ENCODE measurements around the gene SMIM45.

Gene SMIM45

DNA sequence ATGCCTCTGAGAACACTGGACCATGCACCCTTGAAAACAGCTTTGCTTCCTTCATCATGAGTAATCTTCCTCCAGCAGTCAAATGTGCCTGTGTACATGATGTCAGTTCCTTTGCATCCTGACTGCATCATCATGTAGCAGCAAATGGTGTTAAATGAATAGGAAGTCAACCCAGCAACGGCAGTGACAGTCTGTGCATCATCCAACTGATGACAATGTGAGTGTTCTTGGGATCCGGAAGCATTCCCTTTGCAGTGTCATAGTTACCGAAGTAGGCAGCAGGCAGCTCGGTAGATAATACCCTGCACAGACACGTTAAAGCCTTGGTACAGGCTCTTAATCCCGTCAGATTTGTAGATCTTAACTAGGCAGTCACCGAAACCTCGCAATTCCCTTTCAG, 49.2 kb downstream of the SMIM45 start:
- DNase-seq (ENCODE audit: low read depth, low spot score) (no peak), ATAC-seq (no peak)
- in situ Hi-C loops (cut with HindIII; ENCODE audit: low pct_unique_long_range_greater_than_20kb, low sequenced_read_pairs): no loop called here
- POLR2A ChIA-PET: no interaction called here
- intact Hi-C loops (cut with micrococcal nuclease; ENCODE audit: unreplicated experiment): no loop called here
- no peak overlapping the region for H3K4me3 ChIP-seq (ENCODE audit: low read depth in 2 of 2, low read length in 2 of 2)
- CTCF ChIA-PET: no interaction called here
- H3K9me3 ChIP-seq (ENCODE audit: control insufficient read depth, insufficient read depth, low read depth, low read length): no peaks in the 10 kb centered on the region
- H3K36me3 ChIP-seq (ENCODE audit: control insufficient read depth, insufficient read depth, low read length): no peaks in the 10 kb centered on the region
- H3K4me1 ChIP-seq (ENCODE audit: control insufficient read depth, insufficient read depth, low read length): no peaks in the 10 kb centered on the region
- TF ChIP-seq TCF7L2 (IDR thresholded peaks at IDR 0.05; ENCODE audit: low read depth, low read length): no peak
- no peak for TF ChIP-seq SIN3A (IDR thresholded peaks at IDR 0.05; ENCODE audit: borderline replicate concordance, insufficient read depth, low read depth, low read length)
- TF ChIP-seq, protein P1, sequence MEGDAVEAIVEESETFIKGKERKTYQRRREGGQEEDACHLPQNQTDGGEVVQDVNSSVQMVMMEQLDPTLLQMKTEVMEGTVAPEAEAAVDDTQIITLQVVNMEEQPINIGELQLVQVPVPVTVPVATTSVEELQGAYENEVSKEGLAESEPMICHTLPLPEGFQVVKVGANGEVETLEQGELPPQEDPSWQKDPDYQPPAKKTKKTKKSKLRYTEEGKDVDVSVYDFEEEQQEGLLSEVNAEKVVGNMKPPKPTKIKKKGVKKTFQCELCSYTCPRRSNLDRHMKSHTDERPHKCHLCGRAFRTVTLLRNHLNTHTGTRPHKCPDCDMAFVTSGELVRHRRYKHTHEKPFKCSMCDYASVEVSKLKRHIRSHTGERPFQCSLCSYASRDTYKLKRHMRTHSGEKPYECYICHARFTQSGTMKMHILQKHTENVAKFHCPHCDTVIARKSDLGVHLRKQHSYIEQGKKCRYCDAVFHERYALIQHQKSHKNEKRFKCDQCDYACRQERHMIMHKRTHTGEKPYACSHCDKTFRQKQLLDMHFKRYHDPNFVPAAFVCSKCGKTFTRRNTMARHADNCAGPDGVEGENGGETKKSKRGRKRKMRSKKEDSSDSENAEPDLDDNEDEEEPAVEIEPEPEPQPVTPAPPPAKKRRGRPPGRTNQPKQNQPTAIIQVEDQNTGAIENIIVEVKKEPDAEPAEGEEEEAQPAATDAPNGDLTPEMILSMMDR (IDR thresholded peaks at IDR 0.05): no peak
- TF ChIP-seq, protein P2, sequence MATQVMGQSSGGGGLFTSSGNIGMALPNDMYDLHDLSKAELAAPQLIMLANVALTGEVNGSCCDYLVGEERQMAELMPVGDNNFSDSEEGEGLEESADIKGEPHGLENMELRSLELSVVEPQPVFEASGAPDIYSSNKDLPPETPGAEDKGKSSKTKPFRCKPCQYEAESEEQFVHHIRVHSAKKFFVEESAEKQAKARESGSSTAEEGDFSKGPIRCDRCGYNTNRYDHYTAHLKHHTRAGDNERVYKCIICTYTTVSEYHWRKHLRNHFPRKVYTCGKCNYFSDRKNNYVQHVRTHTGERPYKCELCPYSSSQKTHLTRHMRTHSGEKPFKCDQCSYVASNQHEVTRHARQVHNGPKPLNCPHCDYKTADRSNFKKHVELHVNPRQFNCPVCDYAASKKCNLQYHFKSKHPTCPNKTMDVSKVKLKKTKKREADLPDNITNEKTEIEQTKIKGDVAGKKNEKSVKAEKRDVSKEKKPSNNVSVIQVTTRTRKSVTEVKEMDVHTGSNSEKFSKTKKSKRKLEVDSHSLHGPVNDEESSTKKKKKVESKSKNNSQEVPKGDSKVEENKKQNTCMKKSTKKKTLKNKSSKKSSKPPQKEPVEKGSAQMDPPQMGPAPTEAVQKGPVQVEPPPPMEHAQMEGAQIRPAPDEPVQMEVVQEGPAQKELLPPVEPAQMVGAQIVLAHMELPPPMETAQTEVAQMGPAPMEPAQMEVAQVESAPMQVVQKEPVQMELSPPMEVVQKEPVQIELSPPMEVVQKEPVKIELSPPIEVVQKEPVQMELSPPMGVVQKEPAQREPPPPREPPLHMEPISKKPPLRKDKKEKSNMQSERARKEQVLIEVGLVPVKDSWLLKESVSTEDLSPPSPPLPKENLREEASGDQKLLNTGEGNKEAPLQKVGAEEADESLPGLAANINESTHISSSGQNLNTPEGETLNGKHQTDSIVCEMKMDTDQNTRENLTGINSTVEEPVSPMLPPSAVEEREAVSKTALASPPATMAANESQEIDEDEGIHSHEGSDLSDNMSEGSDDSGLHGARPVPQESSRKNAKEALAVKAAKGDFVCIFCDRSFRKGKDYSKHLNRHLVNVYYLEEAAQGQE (IDR thresholded peaks at IDR 0.05; ENCODE audit: insufficient read depth in 1 of 2, low read depth in 2 of 2, low read length in 1 of 2): no peak
- TF ChIP-seq POLR2AphosphoS5 (IDR thresholded peaks at IDR 0.05; ENCODE audit: low read depth, low read length): no peak
- no peak overlapping the region for H3K27ac ChIP-seq (ENCODE audit: low read length)
- no TSS peak for BruUV-seq (replicated peaks)
- H3K27me3 ChIP-seq (ENCODE audit: control insufficient read depth, insufficient read depth, low read length): no peaks in the 10 kb centered on the region

DNA sequence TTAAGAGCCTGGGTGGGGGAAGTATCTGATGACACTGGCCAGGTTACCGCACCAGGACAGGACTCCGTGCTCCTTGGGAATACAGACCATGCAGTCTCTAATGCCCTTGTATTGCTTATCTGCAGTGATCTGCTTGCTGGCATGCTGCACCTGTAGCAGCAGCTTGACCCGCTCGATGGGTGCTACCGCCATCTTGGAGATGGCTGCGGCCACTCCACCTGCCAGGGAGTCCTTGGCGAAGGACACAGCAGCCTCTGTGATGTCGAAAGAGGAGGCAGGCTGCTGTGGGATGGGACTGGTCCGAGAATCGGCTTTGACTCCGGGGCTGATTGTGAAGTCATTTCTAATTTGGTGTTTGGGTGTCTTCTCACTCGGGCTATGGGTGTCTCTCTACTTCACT, 49.8 kb downstream of the SMIM45 start:
- POLR2A ChIA-PET: no interaction called here
- Histone ChIP-seq H3K27ac (ENCODE audit: low read length) (no peak overlapping the region), H3K27me3 (ENCODE audit: control insufficient read depth, insufficient read depth, low read length) (no peaks in the 10 kb centered on the region), H3K9me3 (ENCODE audit: control insufficient read depth, insufficient read depth, low read depth, low read length) (no peaks in the 10 kb centered on the region), H3K4me3 (ENCODE audit: low read depth in 2 of 2, low read length in 2 of 2) (no peak overlapping the region), H3K36me3 (ENCODE audit: control insufficient read depth, insufficient read depth, low read length) (no peaks in the 10 kb centered on the region), H3K4me1 (ENCODE audit: control insufficient read depth, insufficient read depth, low read length) (no peaks in the 10 kb centered on the region)
- intact Hi-C loops (cut with micrococcal nuclease; ENCODE audit: unreplicated experiment): no loop called here
- TF ChIP-seq TCF7L2 (IDR thresholded peaks at IDR 0.05; ENCODE audit: low read depth, low read length) (no peak), POLR2AphosphoS5 (IDR thresholded peaks at IDR 0.05; ENCODE audit: low read depth, low read length) (no peak), SIN3A (IDR thresholded peaks at IDR 0.05; ENCODE audit: borderline replicate concordance, insufficient read depth, low read depth, low read length) (no peak)
- TF ChIP-seq, protein P2 (IDR thresholded peaks at IDR 0.05; ENCODE audit: insufficient read depth in 1 of 2, low read depth in 2 of 2, low read length in 1 of 2): no peak
- TF ChIP-seq, protein P1 (IDR thresholded peaks at IDR 0.05): no peak
- BruUV-seq (replicated peaks): no TSS peak
- DNase-seq (ENCODE audit: low read depth, low spot score) (no peak), ATAC-seq (no peak)
- in situ Hi-C loops (cut with HindIII; ENCODE audit: low pct_unique_long_range_greater_than_20kb, low sequenced_read_pairs): no loop called here
- CTCF ChIA-PET: no interaction called here
